H1 (cell line): Measurements from ENCODE around the gene GABARAPL2. TPM values are rescaled to one million over a fixed set of nuclear protein-coding genes. Genes with fewer than 3 reads are reported as not detected.

Source experiments
- HDAC2 ChIP-seq, 2 experiments: fragments of 300-600 bp in 1 of 2; sonication (generic) in 1 of 2; IDR thresholded peaks; 2 replicates each; pipeline ENCODE4 v1.6.1; 2011 to 2012; ENCODE audit warnings: low read depth in 2 of 2, low read length in 2 of 2, mild to moderate bottlenecking in 2 of 2, moderate library complexity in 2 of 2, borderline replicate concordance in 1 of 2, inconsistent platforms in 1 of 2
- KDM4A ChIP-seq: IDR thresholded peaks from one replicate; pipeline ENCODE4 v1.7.1; 2012; ENCODE audit warnings: low read depth, mild to moderate bottlenecking, moderate library complexity, low read length, inconsistent platforms; ENCODE audit not compliant: severe bottlenecking
- POU5F1 ChIP-seq: IDR thresholded peaks from 2 replicates; pipeline ENCODE4 v1.6.1; 2011; ENCODE audit warnings: low read depth, mild to moderate bottlenecking, low read length, moderate library complexity
- SIX5 ChIP-seq: IDR thresholded peaks from 2 replicates; pipeline ENCODE4 v1.6.1; 2011; ENCODE audit warnings: mild to moderate bottlenecking, low read depth, low read length
- TAF1 ChIP-seq: IDR thresholded peaks from 2 replicates; pipeline ENCODE4 v1.6.1; 2011; ENCODE audit warnings: mild to moderate bottlenecking, low read depth, low read length
- TEAD4 ChIP-seq: IDR thresholded peaks from 2 replicates; pipeline ENCODE4 v1.6.1; 2012; ENCODE audit warnings: low read depth, low read length, inconsistent platforms, mixed read lengths
- polyA plus RNA-seq, 7 experiments: library from polyadenylated mRNA; depleted of rRNA in 3 of 7; stranded (reverse) in 5 of 7; unstranded in 2 of 7; fragments of >200 nt in 5 of 7; fragments of 200-250 nt in 2 of 7; gene quantifications; 1 replicate in 5 of 7; 2 replicates in 1 of 7; 4 replicates in 1 of 7; pipeline versions ENCODE4 v1.2.1 to v1.2.3, GENCODE V29; 2011 to 2013; ENCODE audit warnings: missing spikeins in 2 of 7, mixed read lengths in 2 of 7
- total RNA-seq: library from RNA; stranded (reverse); fragmentation: NEBNext Ultra II Directional; extraction: Animal tissue kit (Norgen Biotek cat#: 25700); gene quantifications from 2 replicates; pipeline ENCODE4 v1.2.1, GENCODE V29; 2021
- TF ChIP-seq, protein P1 (sequence below): fragments of 300-600 bp; sonication (generic); IDR thresholded peaks from 2 replicates; pipeline ENCODE4 v1.7.1; 2012; ENCODE audit warnings: low read length, moderate library complexity, mild to moderate bottlenecking, inconsistent platforms; ENCODE audit not compliant: insufficient replicate concordance

The GABARAPL2 gene
- total and polyA plus RNA-seq, 2 of the 8 experiments (the other 6 are each of a cell fraction or from before 2014, with no cell fraction given), result 65.8 to 71.3 TPM

DNA sequence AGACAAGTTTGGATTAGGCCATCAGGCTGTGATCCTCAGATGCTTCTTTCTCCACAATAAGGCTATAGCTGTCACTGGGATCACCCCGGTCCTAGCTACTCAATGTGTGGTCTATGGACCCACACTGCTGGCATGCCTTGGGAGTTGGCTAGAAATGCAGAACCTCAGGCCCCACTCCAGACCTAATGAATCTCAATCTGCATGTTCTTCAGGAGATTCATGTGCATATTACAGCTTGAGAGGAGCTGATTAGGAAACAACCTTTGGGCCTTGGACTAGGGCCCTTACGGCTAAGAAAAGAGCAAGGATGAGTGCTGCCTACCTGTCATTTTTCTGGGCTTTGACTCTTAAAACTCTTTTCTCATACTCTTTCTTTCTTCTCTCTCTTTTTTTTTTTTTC, 49.4 kb downstream of the GABARAPL2 start (continued):
- TF ChIP-seq TAF1 (no peak), TEAD4 (no peak), KDM4A (no peak), SIX5 (no peak), HDAC2 (IDR thresholded peaks at IDR 0.05; ENCODE audit: borderline replicate concordance in 1 of 2, low read depth in 2 of 2, low read length in 2 of 2) (no peak), POU5F1 (no peak)
- TF ChIP-seq, protein P1, sequence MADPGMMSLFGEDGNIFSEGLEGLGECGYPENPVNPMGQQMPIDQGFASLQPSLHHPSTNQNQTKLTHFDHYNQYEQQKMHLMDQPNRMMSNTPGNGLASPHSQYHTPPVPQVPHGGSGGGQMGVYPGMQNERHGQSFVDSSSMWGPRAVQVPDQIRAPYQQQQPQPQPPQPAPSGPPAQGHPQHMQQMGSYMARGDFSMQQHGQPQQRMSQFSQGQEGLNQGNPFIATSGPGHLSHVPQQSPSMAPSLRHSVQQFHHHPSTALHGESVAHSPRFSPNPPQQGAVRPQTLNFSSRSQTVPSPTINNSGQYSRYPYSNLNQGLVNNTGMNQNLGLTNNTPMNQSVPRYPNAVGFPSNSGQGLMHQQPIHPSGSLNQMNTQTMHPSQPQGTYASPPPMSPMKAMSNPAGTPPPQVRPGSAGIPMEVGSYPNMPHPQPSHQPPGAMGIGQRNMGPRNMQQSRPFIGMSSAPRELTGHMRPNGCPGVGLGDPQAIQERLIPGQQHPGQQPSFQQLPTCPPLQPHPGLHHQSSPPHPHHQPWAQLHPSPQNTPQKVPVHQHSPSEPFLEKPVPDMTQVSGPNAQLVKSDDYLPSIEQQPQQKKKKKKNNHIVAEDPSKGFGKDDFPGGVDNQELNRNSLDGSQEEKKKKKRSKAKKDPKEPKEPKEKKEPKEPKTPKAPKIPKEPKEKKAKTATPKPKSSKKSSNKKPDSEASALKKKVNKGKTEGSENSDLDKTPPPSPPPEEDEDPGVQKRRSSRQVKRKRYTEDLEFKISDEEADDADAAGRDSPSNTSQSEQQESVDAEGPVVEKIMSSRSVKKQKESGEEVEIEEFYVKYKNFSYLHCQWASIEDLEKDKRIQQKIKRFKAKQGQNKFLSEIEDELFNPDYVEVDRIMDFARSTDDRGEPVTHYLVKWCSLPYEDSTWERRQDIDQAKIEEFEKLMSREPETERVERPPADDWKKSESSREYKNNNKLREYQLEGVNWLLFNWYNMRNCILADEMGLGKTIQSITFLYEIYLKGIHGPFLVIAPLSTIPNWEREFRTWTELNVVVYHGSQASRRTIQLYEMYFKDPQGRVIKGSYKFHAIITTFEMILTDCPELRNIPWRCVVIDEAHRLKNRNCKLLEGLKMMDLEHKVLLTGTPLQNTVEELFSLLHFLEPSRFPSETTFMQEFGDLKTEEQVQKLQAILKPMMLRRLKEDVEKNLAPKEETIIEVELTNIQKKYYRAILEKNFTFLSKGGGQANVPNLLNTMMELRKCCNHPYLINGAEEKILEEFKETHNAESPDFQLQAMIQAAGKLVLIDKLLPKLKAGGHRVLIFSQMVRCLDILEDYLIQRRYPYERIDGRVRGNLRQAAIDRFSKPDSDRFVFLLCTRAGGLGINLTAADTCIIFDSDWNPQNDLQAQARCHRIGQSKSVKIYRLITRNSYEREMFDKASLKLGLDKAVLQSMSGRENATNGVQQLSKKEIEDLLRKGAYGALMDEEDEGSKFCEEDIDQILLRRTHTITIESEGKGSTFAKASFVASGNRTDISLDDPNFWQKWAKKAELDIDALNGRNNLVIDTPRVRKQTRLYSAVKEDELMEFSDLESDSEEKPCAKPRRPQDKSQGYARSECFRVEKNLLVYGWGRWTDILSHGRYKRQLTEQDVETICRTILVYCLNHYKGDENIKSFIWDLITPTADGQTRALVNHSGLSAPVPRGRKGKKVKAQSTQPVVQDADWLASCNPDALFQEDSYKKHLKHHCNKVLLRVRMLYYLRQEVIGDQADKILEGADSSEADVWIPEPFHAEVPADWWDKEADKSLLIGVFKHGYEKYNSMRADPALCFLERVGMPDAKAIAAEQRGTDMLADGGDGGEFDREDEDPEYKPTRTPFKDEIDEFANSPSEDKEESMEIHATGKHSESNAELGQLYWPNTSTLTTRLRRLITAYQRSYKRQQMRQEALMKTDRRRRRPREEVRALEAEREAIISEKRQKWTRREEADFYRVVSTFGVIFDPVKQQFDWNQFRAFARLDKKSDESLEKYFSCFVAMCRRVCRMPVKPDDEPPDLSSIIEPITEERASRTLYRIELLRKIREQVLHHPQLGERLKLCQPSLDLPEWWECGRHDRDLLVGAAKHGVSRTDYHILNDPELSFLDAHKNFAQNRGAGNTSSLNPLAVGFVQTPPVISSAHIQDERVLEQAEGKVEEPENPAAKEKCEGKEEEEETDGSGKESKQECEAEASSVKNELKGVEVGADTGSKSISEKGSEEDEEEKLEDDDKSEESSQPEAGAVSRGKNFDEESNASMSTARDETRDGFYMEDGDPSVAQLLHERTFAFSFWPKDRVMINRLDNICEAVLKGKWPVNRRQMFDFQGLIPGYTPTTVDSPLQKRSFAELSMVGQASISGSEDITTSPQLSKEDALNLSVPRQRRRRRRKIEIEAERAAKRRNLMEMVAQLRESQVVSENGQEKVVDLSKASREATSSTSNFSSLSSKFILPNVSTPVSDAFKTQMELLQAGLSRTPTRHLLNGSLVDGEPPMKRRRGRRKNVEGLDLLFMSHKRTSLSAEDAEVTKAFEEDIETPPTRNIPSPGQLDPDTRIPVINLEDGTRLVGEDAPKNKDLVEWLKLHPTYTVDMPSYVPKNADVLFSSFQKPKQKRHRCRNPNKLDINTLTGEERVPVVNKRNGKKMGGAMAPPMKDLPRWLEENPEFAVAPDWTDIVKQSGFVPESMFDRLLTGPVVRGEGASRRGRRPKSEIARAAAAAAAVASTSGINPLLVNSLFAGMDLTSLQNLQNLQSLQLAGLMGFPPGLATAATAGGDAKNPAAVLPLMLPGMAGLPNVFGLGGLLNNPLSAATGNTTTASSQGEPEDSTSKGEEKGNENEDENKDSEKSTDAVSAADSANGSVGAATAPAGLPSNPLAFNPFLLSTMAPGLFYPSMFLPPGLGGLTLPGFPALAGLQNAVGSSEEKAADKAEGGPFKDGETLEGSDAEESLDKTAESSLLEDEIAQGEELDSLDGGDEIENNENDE, result no peak
